ENCODE measurements around the gene CORO2B. TPM values are rescaled to one million over a fixed set of nuclear protein-coding genes. Genes with fewer than 3 reads are reported as not detected.

CORO2B gene
- total RNA-seq, 4 donors from 2014 or later = 1.3 to 3.3 (median 2.3) TPM

- H3K27me3 ChIP-seq = no peaks in the 10 kb centered on the region
- no peak overlapping the region for H3K27ac ChIP-seq
- H3K9me3 ChIP-seq = peaks cover under 1% of the 10 kb centered on the region
- no peaks in the 10 kb centered on the region for H3K36me3 ChIP-seq
- TF ChIP-seq EP300 (IDR thresholded peaks at IDR 0.05) = no peak
- TF ChIP-seq CTCF (IDR thresholded peaks at IDR 0.05) = no peak
- TF ChIP-seq POLR2A (IDR thresholded peaks at IDR 0.05) = no peak
- WGBS = 42% methylated on average over 7 of the region's 7 CpGs
- DNase-seq (ENCODE audit: low spot score in 2 of 2) = no peak
- no peak overlapping the region for H3K4me3 ChIP-seq
- peaks cover 4% of the 10 kb centered on the region for H3K4me1 ChIP-seq
Measured at GRCh38 chr15:68537506-68537905, 41.3 kb upstream of the CORO2B start.

- TF ChIP-seq EP300 (IDR thresholded peaks at IDR 0.05) (no peak), CTCF (IDR thresholded peaks at IDR 0.05) (no peak), POLR2AphosphoS5 (IDR thresholded peaks at IDR 0.05) (no peak), POLR2A (IDR thresholded peaks at IDR 0.05) (no peak)
- DNase-seq (ENCODE audit: low spot score in 2 of 2) = no peak
Measured at GRCh38 chr15:68538311-68538710, 40.5 kb upstream of the CORO2B start.

GRCh38 chr15:68541743-68542142 lies 37.0 kb upstream of the CORO2B start:
- TF ChIP-seq POLR2AphosphoS5 (IDR thresholded peaks at IDR 0.05) (no peak), CTCF (IDR thresholded peaks at IDR 0.05) (no peak), EP300 (IDR thresholded peaks at IDR 0.05) (no peak), POLR2A (IDR thresholded peaks at IDR 0.05) (no peak)
- WGBS = 91% methylated on average over 9 of the region's 9 CpGs
- no peak overlapping the region for H3K27ac ChIP-seq

More at GRCh38 chr15:68538311-68538710, 40.5 kb upstream of the CORO2B start:
- Histone ChIP-seq H3K36me3 (no peaks in the 10 kb centered on the region), H3K9me3 (no peaks in the 10 kb centered on the region), H3K27me3 (no peaks in the 10 kb centered on the region), H3K27ac (no peak overlapping the region), H3K4me1 (peaks cover 9% of the 10 kb centered on the region), H3K4me3 (no peak overlapping the region)
- whole genome bisulfite sequencing = 74% methylated on average over 4 of the region's 4 CpGs

GRCh38 chr15:68542348-68542747 lies 36.4 kb upstream of the CORO2B start:
- TF ChIP-seq EP300 (IDR thresholded peaks at IDR 0.05) (no peak), CTCF (IDR thresholded peaks at IDR 0.05) (no peak)
- Histone ChIP-seq H3K9me3 (no peaks in the 10 kb centered on the region), H3K4me1 (peaks cover 9% of the 10 kb centered on the region), H3K4me3 (no peak overlapping the region), H3K27me3 (no peaks in the 10 kb centered on the region), H3K36me3 (no peaks in the 10 kb centered on the region), H3K27ac (no peak overlapping the region)
- WGBS = 79% methylated on average over 1 of the region's 1 CpG
- no peak for DNase-seq (ENCODE audit: low spot score in 2 of 2)

More at GRCh38 chr15:68541743-68542142, 37.0 kb upstream of the CORO2B start:
- Histone ChIP-seq H3K4me3 (no peak overlapping the region), H3K4me1 (peaks cover 12% of the 10 kb centered on the region), H3K36me3 (no peaks in the 10 kb centered on the region), H3K9me3 (no peaks in the 10 kb centered on the region), H3K27me3 (no peaks in the 10 kb centered on the region)
- no peak for DNase-seq (ENCODE audit: low spot score in 2 of 2)

- Histone ChIP-seq H3K27me3 (no peaks in the 10 kb centered on the region), H3K36me3 (no peaks in the 10 kb centered on the region), H3K4me1 (peaks cover 8% of the 10 kb centered on the region), H3K4me3 (no peak overlapping the region), H3K27ac (no peak overlapping the region), H3K9me3 (no peaks in the 10 kb centered on the region)
- TF ChIP-seq CTCF (IDR thresholded peaks at IDR 0.05) = no peak
- TF ChIP-seq EP300 (IDR thresholded peaks at IDR 0.05) = no peak
- no peak for TF ChIP-seq POLR2AphosphoS5 (IDR thresholded peaks at IDR 0.05)
- no peak for TF ChIP-seq POLR2A (IDR thresholded peaks at IDR 0.05)
- 70% methylated on average over 2 of the region's 4 CpGs for WGBS
- no peak for DNase-seq (ENCODE audit: low spot score in 2 of 2)
Measured at GRCh38 chr15:68542771-68543164, 36.0 kb upstream of the CORO2B start.
